Stomach smooth muscle (tissue), 2 donors: ENCODE measurements around the gene AIP.

ENCODE experiments used
- H3K27ac ChIP-seq: one replicate; pipeline ENCODE4 v1.7.0; 2013; ENCODE audit warnings: mild to moderate bottlenecking, low read length, inconsistent platforms
- H3K27me3 ChIP-seq, 2 donors: one replicate each; pipeline ENCODE4 v1.7.0; 2013; ENCODE audit warnings: low read length in 2 of 2; ENCODE audit not compliant: insufficient read depth in 2 of 2, control insufficient read depth in 1 of 2
- H3K36me3 ChIP-seq, 2 donors: one replicate each; pipeline ENCODE4 v1.7.0; 2013; ENCODE audit warnings: low read length in 2 of 2; ENCODE audit not compliant: control insufficient read depth in 2 of 2, insufficient read depth in 2 of 2
- H3K4me1 ChIP-seq: one replicate; pipeline ENCODE4 v1.7.0; 2013; ENCODE audit warnings: low read length; ENCODE audit not compliant: control insufficient read depth, insufficient read depth
- H3K4me3 ChIP-seq, 2 donors: one replicate each; pipeline ENCODE4 v1.7.0; 2013; ENCODE audit warnings: low read length in 2 of 2
- H3K9ac ChIP-seq, 2 donors: one replicate each; pipeline ENCODE4 v1.7.0; 2013; ENCODE audit warnings: low read length in 2 of 2, mild to moderate bottlenecking in 1 of 2
- H3K9me3 ChIP-seq, 2 donors: one replicate each; pipeline ENCODE4 v1.7.0; 2013; ENCODE audit warnings: low read length in 2 of 2; ENCODE audit not compliant: control insufficient read depth in 2 of 2
- donor health status: healthy.
- donor health status: Pancreatic carcinoma.

The AIP gene

GRCh38 chr11:67523556-67524479, 41.0 kb downstream of the AIP start:
- no peaks in the 10 kb centered on the region for H3K36me3 ChIP-seq
- no peaks in the 10 kb centered on the region for H3K4me1 ChIP-seq
- H3K27me3 ChIP-seq, result peaks cover 0 to 4% of the 10 kb centered on the region in 2 donors
- no peak overlapping the region for H3K9ac ChIP-seq
- no peak overlapping the region for H3K27ac ChIP-seq
- H3K4me3 ChIP-seq, result no peak overlapping the region
- no peaks in the 10 kb centered on the region for H3K9me3 ChIP-seq

GRCh38 chr11:67524480-67524808, 41.6 kb downstream of the AIP start:
- H3K4me3 ChIP-seq, result no peak overlapping the region
- no peaks in the 10 kb centered on the region for H3K36me3 ChIP-seq

GRCh38 chr11:67525275-67525976, 42.6 kb downstream of the AIP start:
- Histone ChIP-seq H3K4me1 (no peaks in the 10 kb centered on the region), H3K27ac (no peak overlapping the region), H3K36me3 (no peaks in the 10 kb centered on the region), H3K9ac (no peak overlapping the region), H3K27me3 (peaks cover 0 to 4% of the 10 kb centered on the region in 2 donors), H3K9me3 (no peaks in the 10 kb centered on the region), H3K4me3 (no peak overlapping the region)

More at GRCh38 chr11:67524480-67524808, 41.6 kb downstream of the AIP start:
- Histone ChIP-seq H3K9ac (no peak overlapping the region), H3K4me1 (no peaks in the 10 kb centered on the region), H3K27me3 (peaks cover 0 to 4% of the 10 kb centered on the region in 2 donors), H3K27ac (no peak overlapping the region), H3K9me3 (no peaks in the 10 kb centered on the region)

- Histone ChIP-seq H3K27me3 (peaks cover 0 to 4% of the 10 kb centered on the region in 2 donors), H3K36me3 (no peaks in the 10 kb centered on the region), H3K9me3 (no peaks in the 10 kb centered on the region), H3K9ac (no peak overlapping the region), H3K27ac (no peak overlapping the region), H3K4me1 (no peaks in the 10 kb centered on the region), H3K4me3 (no peak overlapping the region)
Measured at GRCh38 chr11:67528376-67528775, 45.5 kb downstream of the AIP start.

- no peaks in the 10 kb centered on the region for H3K9me3 ChIP-seq
- H3K9ac ChIP-seq, result no peak overlapping the region
- H3K27me3 ChIP-seq, result no peaks in the 10 kb centered on the region
- no peak overlapping the region for H3K4me3 ChIP-seq
- H3K4me1 ChIP-seq, result no peaks in the 10 kb centered on the region
- no peaks in the 10 kb centered on the region for H3K36me3 ChIP-seq
- H3K27ac ChIP-seq, result no peak overlapping the region
Measured at GRCh38 chr11:67530282-67530592, 47.4 kb downstream of the AIP start.

- no peaks in the 10 kb centered on the region for H3K9me3 ChIP-seq
- no peaks in the 10 kb centered on the region for H3K27me3 ChIP-seq
- H3K4me1 ChIP-seq, result no peaks in the 10 kb centered on the region
- no peak overlapping the region for H3K4me3 ChIP-seq
- H3K9ac ChIP-seq, result no peak overlapping the region
- H3K27ac ChIP-seq, result no peak overlapping the region
- H3K36me3 ChIP-seq, result no peaks in the 10 kb centered on the region
Measured at GRCh38 chr11:67532889-67533288, 50.1 kb downstream of the AIP start.

GRCh38 chr11:67534070-67534679, 51.3 kb downstream of the AIP start:
- Histone ChIP-seq H3K27me3 (no peaks in the 10 kb centered on the region), H3K4me3 (no peak overlapping the region), H3K27ac (no peak overlapping the region), H3K4me1 (no peaks in the 10 kb centered on the region), H3K36me3 (no peaks in the 10 kb centered on the region), H3K9me3 (no peaks in the 10 kb centered on the region), H3K9ac (no peak overlapping the region)

- H3K4me1 ChIP-seq, result no peaks in the 10 kb centered on the region
- H3K36me3 ChIP-seq, result no peaks in the 10 kb centered on the region
- no peaks in the 10 kb centered on the region for H3K9me3 ChIP-seq
- H3K27ac ChIP-seq, result no peak overlapping the region
- H3K9ac ChIP-seq, result no peak overlapping the region
- H3K4me3 ChIP-seq, result no peak overlapping the region
- H3K27me3 ChIP-seq, result no peaks in the 10 kb centered on the region
Measured at GRCh38 chr11:67535561-67535960, 52.7 kb downstream of the AIP start.

GRCh38 chr11:67538306-67538705, 55.5 kb downstream of the AIP start:
- H3K27me3 ChIP-seq, result no peaks in the 10 kb centered on the region
- no peaks in the 10 kb centered on the region for H3K36me3 ChIP-seq
- H3K9me3 ChIP-seq, result no peaks in the 10 kb centered on the region
- no peaks in the 10 kb centered on the region for H3K4me1 ChIP-seq
- no peak overlapping the region for H3K4me3 ChIP-seq
- no peak overlapping the region for H3K9ac ChIP-seq
- no peak overlapping the region for H3K27ac ChIP-seq

GRCh38 chr11:67538823-67539505, 56.1 kb downstream of the AIP start:
- Histone ChIP-seq H3K27ac (no peak overlapping the region), H3K36me3 (no peaks in the 10 kb centered on the region), H3K4me3 (no peak overlapping the region), H3K4me1 (no peaks in the 10 kb centered on the region), H3K27me3 (no peaks in the 10 kb centered on the region), H3K9me3 (no peaks in the 10 kb centered on the region), H3K9ac (no peak overlapping the region)
